HCT116 (cell line): ENCODE measurements around the gene WWP2.
"Not testable (repeated sequence)": the region's sequence is repeated elsewhere in the genome, so short reads cannot be mapped to it uniquely, and the experiment has no call there.

Experiments used
- CBX3 ChIP-seq: IDR thresholded peaks from 2 replicates; pipeline ENCODE4 v1.6.1; 2012; ENCODE audit warnings: low read depth
- CEBPB ChIP-seq: IDR thresholded peaks from 2 replicates; pipeline ENCODE4 v1.6.1; 2012; ENCODE audit warnings: low read depth
- CTCF ChIP-seq, 3 experiments: fragments of 200-600 bp in 1 of 3; sonication (generic) in 1 of 3; IDR thresholded peaks in 2 of 3; conservative IDR thresholded peaks in 1 of 3; 2 replicates each; pipeline ENCODE4 v1.5.1; 2012 to 2017; ENCODE audit warnings: low read depth in 2 of 3, low read length in 2 of 3, antibody characterized with exemption in 1 of 3, borderline replicate concordance in 1 of 3, control low read depth in 1 of 3, mild to moderate bottlenecking in 1 of 3, mixed read lengths in 1 of 3, mixed run types in 1 of 3, moderate library complexity in 1 of 3; ENCODE audit not compliant: insufficient read depth in 1 of 3
- ELF1 ChIP-seq: IDR thresholded peaks from 2 replicates; pipeline ENCODE4 v1.6.1; 2012; ENCODE audit warnings: low read depth, borderline replicate concordance
- POLR2A ChIP-seq: IDR thresholded peaks from 2 replicates; pipeline ENCODE4 v1.7.0; 2011; ENCODE audit warnings: borderline replicate concordance; ENCODE audit not compliant: insufficient read depth, insufficient read length; ENCODE audit errors: extremely low read depth
- REST ChIP-seq: IDR thresholded peaks from 2 replicates; pipeline ENCODE4 v1.6.1; 2012; ENCODE audit warnings: low read depth
- ZBTB33 ChIP-seq: IDR thresholded peaks from 2 replicates; pipeline ENCODE4 v1.6.1; 2011; ENCODE audit warnings: mild to moderate bottlenecking, low read length, moderate library complexity; ENCODE audit not compliant: insufficient replicate concordance; ENCODE audit errors: extremely low read depth

GRCh38 chr16:69954241-69954640 is 192.1 kb downstream of the WWP2 start:
- TF ChIP-seq POLR2A; ZBTB33; CTCF (IDR thresholded peaks at IDR 0.05 in 2 of 3, conservative IDR thresholded peaks at IDR 0.05 in 1 of 3; ENCODE audit: borderline replicate concordance in 1 of 3, insufficient read depth in 1 of 3, low read depth in 2 of 3, low read length in 2 of 3); REST; CEBPB; CBX3; ELF1: not testable (repeated sequence)
